HepG2 (cell line): ENCODE measurements around the gene SETD2. TPM values are rescaled to one million over a fixed set of nuclear protein-coding genes. Genes with fewer than 3 reads are reported as not detected.
A peak's percentile ranks its signal among the peaks of the same experiment; 100 is the strongest.

Experiments used
- ATAC-seq: fragments of 200-7000 bp; cut with Tn5 transposase; 3 replicates; pipeline ENCODE4 v1.9.1; 2020; ENCODE audit warnings: mild to moderate bottlenecking, moderate library complexity
- BruUV-seq: library from RNA; stranded (reverse); fragments of 400-500 nt; replicated peaks from 2 replicates; lab custom pipeline; 2021; lab: Mats Ljungman, UMichigan
- CTCF ChIA-PET: fragments of 300-600 bp; formaldehyde crosslinking; extraction: SDS; loops from one replicate; lab custom pipeline; 2021; ENCODE audit warnings: low total read pairs, inconsistent platforms, low intra/inter-chr PET ratio; lab: Yijun Ruan, JAX
- POLR2A ChIA-PET: fragments of 350-600 bp; sonication (Branson Sonifier 250); formaldehyde crosslinking; loops from one replicate; lab custom pipeline; 2020; ENCODE audit warnings: antibody characterized with exemption, inconsistent platforms; lab: Yijun Ruan, JAX
- DNase-seq: peaks from one replicate; pipeline ENCODE4 v3.0.0-alpha.2; 2015; ENCODE audit warnings: low spot score
- FAIRE-seq: peaks from 3 replicates; lab custom pipeline; 2011; peaks lifted over from hg19 to GRCh38; lab: Jason Lieb, UNC
- H2AFZ ChIP-seq: one replicate; pipeline ENCODE4 v1.6.1; 2011; ENCODE audit warnings: low read length, inconsistent platforms
- H3K27ac ChIP-seq: fragments of 300-600 bp; 3 replicates; pipeline ENCODE4 v1.8.0; 2011; ENCODE audit warnings: mixed run types, mild to moderate bottlenecking, mixed read lengths, low read length, inconsistent platforms; ENCODE audit not compliant: insufficient read depth; ENCODE audit errors: extremely low read length
- H3K27me3 ChIP-seq, 2 experiments: fragments of 200-600 bp in 1 of 2; 2 replicates in 1 of 2; 3 replicates in 1 of 2; pipeline versions ENCODE4 v1.6.0 to v1.8.0; 2011; ENCODE audit warnings: low read length in 2 of 2, mild to moderate bottlenecking in 2 of 2, moderate library complexity in 2 of 2, inconsistent platforms in 1 of 2; ENCODE audit not compliant: insufficient read depth in 2 of 2, control insufficient read depth in 1 of 2
- H3K36me3 ChIP-seq, 2 experiments: fragments of 200-600 bp in 1 of 2; replicated peaks in 1 of 2; 2 replicates in 1 of 2; 3 replicates in 1 of 2; pipeline versions ENCODE4 v1.5.1 to v1.8.0; 2011; ENCODE audit warnings: low read length in 2 of 2, inconsistent platforms in 1 of 2; ENCODE audit not compliant: insufficient read depth in 2 of 2, control insufficient read depth in 1 of 2
- H3K4me1 ChIP-seq: 2 replicates; pipeline ENCODE4 v1.5.1; 2012; ENCODE audit warnings: low read length, inconsistent platforms; ENCODE audit not compliant: insufficient read depth
- H3K4me2 ChIP-seq: 2 replicates; pipeline ENCODE4 v1.6.0; 2011; ENCODE audit warnings: low read depth, low read length, inconsistent platforms
- H3K4me3 ChIP-seq, 3 experiments: fragments of 200-600 bp in 1 of 3; sonication (generic), shearing (Covaris generic) in 1 of 3; replicated peaks in 1 of 3; 2 replicates each; pipeline ENCODE4 v1.5.1; 2011 to 2016; ENCODE audit warnings: low read length in 3 of 3, inconsistent platforms in 2 of 3, low read depth in 2 of 3, mild to moderate bottlenecking in 2 of 3, control low read depth in 1 of 3, mixed read lengths in 1 of 3; ENCODE audit not compliant: insufficient read depth in 1 of 3
- H3K79me2 ChIP-seq: one replicate; pipeline ENCODE4 v1.6.1; 2011; ENCODE audit warnings: low read length, inconsistent platforms; ENCODE audit not compliant: insufficient read depth
- H3K9ac ChIP-seq: 2 replicates; pipeline ENCODE4 v1.6.0; 2011; ENCODE audit warnings: mild to moderate bottlenecking, low read depth, low read length, inconsistent platforms; ENCODE audit not compliant: insufficient read depth
- H3K9me3 ChIP-seq: 2 replicates; pipeline ENCODE4 v1.5.1; 2012; ENCODE audit warnings: mild to moderate bottlenecking, low read length
- H4K20me1 ChIP-seq: 2 replicates; pipeline ENCODE4 v1.6.0; 2011; ENCODE audit warnings: inconsistent platforms, mild to moderate bottlenecking, low read length, moderate library complexity; ENCODE audit not compliant: insufficient read depth
- DNMT3B ChIP-seq: conservative IDR thresholded peaks from 2 replicates; pipeline ENCODE4 v1.6.1; 2016; ENCODE audit warnings: missing biosample characterization, control low read depth
- HCFC1 ChIP-seq: fragments of 150-350 bp; IDR thresholded peaks from 2 replicates; pipeline ENCODE4 v1.6.1; 2014; ENCODE audit warnings: low read depth, low read length
- MAFK ChIP-seq, 2 experiments: IDR thresholded peaks in 1 of 2; conservative IDR thresholded peaks in 1 of 2; 2 replicates each; pipeline ENCODE4 v1.6.1; 2011; ENCODE audit warnings: improper control_type of control experiment in 2 of 2, low read length in 2 of 2
- MXI1 ChIP-seq: IDR thresholded peaks from 3 replicates; pipeline ENCODE4 v1.6.1; 2012; ENCODE audit warnings: low read depth, low read length, inconsistent platforms, borderline replicate concordance
- POLR2AphosphoS5 ChIP-seq: IDR thresholded peaks from 2 replicates; pipeline ENCODE4 v1.6.1; 2012; ENCODE audit warnings: low read depth, low read length
- SKI ChIP-seq: fragments of 450-650 bp; IDR thresholded peaks from one replicate; pipeline ENCODE4 v1.6.1; 2018; ENCODE audit warnings: mild to moderate bottlenecking; ENCODE audit not compliant: partially characterized antibody
- ZBTB38 ChIP-seq: sonication (generic); formaldehyde crosslinking; IDR thresholded peaks from 2 replicates; pipeline ENCODE4 v1.5.1; 2020; ENCODE audit warnings: mild to moderate bottlenecking, missing genetic modification reagents
- ZNF143 ChIP-seq: sonication (generic); formaldehyde crosslinking; IDR thresholded peaks from 2 replicates; pipeline ENCODE4 v1.4.0; 2020; ENCODE audit warnings: missing genetic modification reagents
- ZNF660 ChIP-seq: sonication (generic); formaldehyde crosslinking; IDR thresholded peaks from 2 replicates; pipeline ENCODE4 v1.5.1; 2020; ENCODE audit warnings: mild to moderate bottlenecking, low read depth, missing genetic modification reagents, borderline replicate concordance
- ZSCAN22 ChIP-seq: sonication (generic); formaldehyde crosslinking; IDR thresholded peaks from 2 replicates; pipeline ENCODE4 v1.4.0; 2020; ENCODE audit warnings: mild to moderate bottlenecking, missing genetic modification reagents
- WGBS: methylation state at CpG from one replicate; pipeline ENCODE4 v1.1.6; 2017; ENCODE audit warnings: low lambda C conversion rate; 5-methylcytosine and 5-hydroxymethylcytosine counted together
- in situ Hi-C: cut with HindIII; loops from 2 replicates; pipeline ENCODE4 v1.10.0; 2017; ENCODE audit warnings: low pct_unique_long_range_greater_than_20kb; ENCODE audit not compliant: extremely low pct_ligation_motif_present
- intact Hi-C: fragments of 100-400 bp; cut with micrococcal nuclease; formaldehyde crosslinking; loops from one replicate; pipeline ENCODE4 v1.10.0; 2022; ENCODE audit not compliant: unreplicated experiment
- polyA plus RNA-seq, 8 experiments: library from polyadenylated mRNA; depleted of rRNA in 3 of 8; stranded (reverse) in 7 of 8; unstranded in 1 of 8; fragments of >200 nt; fragmentation: Illumina TruSeq in 4 of 8; extraction: Trizol in 4 of 8; gene quantifications; 2 replicates each; pipeline versions ENCODE4 v1.2.1 to v1.2.3, GENCODE V29; 2011 to 2016; ENCODE audit warnings: low read depth in 4 of 8, missing spikeins in 1 of 8, mixed read lengths in 1 of 8; ENCODE audit not compliant: insufficient read depth in 1 of 8
- total RNA-seq, 5 experiments: library from RNA; depleted of rRNA; stranded (reverse); fragments of >200 nt; fragmentation: Illumina TruSeq; extraction: Trizol; gene quantifications; 2 replicates each; pipeline ENCODE4 v1.2.3, GENCODE V29; 2016; ENCODE audit warnings: low read depth in 1 of 5
- TF ChIP-seq, protein P1 (sequence below): sonication (generic); formaldehyde crosslinking; IDR thresholded peaks from 2 replicates; pipeline ENCODE4 v1.5.1; 2020; ENCODE audit warnings: mild to moderate bottlenecking, moderate library complexity, missing genetic modification reagents
- TF ChIP-seq, protein P2 (sequence below): sonication (generic); formaldehyde crosslinking; IDR thresholded peaks from 2 replicates; pipeline ENCODE4 v1.4.0; 2020; ENCODE audit warnings: missing genetic modification reagents

The SETD2 gene
- total and polyA plus RNA-seq, 2 of the 13 experiments (the other 11 are each of a cell fraction or from before 2014, with no cell fraction given), result 14.2 to 24.2 TPM

DNA sequence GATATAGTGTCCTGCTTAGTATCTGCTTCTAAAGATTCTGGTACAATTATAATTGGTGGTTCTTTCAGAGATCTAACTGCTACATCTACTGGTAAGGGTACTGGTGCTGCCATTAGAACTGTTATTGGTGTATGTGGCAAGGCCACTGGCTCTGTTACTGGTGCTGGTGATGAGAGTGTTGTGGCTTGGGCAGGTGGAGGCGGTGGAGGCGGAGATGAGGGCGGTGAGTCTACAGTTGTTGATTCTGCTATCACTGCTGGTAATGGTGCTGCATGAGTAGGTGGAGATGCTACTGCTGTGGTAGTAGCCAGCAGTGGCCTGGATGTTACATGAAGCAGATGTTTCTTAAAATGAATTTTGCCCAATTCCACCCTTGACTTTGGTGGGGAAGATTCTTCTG lies 40.1 kb downstream of the SETD2 start:
- ChIA-PET POLR2A (no interaction called here), CTCF (no interaction called here)
- Histone ChIP-seq H3K9me3 (no peaks in the 10 kb centered on the region), H3K4me1 (peaks cover 23% of the 10 kb centered on the region), H3K79me2 (peaks cover 31% of the 10 kb centered on the region), H3K36me3 (peaks cover 18 to 61% of the 10 kb centered on the region in 2 experiments; a peak in 4 of 5 replicates), H4K20me1 (peaks cover 9% of the 10 kb centered on the region), H3K9ac (no peak overlapping the region), H3K27me3 (no peaks in the 10 kb centered on the region), H3K4me2 (no peak overlapping the region), H2AFZ (no peak overlapping the region), H3K4me3 (no peak overlapping the region), H3K27ac (no peak overlapping the region)
- intact Hi-C loops (no loop called here), in situ Hi-C loops (no loop called here)
- no peak for TF ChIP-seq HCFC1
- no peak for TF ChIP-seq SKI
- no peak for FAIRE-seq
- ATAC-seq, result no peak
- WGBS, result 100% methylated on average over 3 of the region's 3 CpGs
- BruUV-seq, result no TSS peak
- DNase-seq, result no peak

DNA sequence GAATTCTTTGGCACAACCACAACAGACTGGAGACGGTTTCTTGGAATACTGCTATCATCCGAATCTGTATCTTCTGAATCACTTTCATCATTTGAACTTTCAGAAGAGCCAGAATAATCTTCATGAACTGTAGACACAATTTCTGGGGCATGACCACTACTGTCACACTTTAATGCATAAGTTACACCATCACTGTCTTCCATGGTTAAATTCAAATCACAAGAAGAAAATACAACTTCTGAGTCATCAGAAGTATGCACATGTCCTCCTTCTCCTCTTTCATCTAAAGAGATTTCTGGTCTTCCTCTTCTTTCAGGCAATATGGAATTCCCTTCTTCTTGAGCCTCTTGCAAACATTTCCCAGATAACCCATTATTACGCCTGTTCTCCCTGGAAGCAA lies 42.5 kb downstream of the SETD2 start:
- Histone ChIP-seq H3K4me2 (no peak overlapping the region), H3K27ac (no peak overlapping the region), H3K27me3 (no peaks in the 10 kb centered on the region), H3K4me1 (peaks cover under 1% of the 10 kb centered on the region; the same call in 1 of the 2 replicates), H3K9ac (no peak overlapping the region), H3K4me3 (no peak overlapping the region), H3K9me3 (no peaks in the 10 kb centered on the region), H2AFZ (no peak overlapping the region), H3K36me3 (peaks cover 18 to 72% of the 10 kb centered on the region in 2 experiments), H3K79me2 (peaks cover 12% of the 10 kb centered on the region)
- ATAC-seq (no peak), FAIRE-seq (no peak), DNase-seq (no peak)
- CTCF ChIA-PET, result no interaction called here
- 94% methylated on average over 3 of the region's 3 CpGs for WGBS
- TSS peak; percentile 31 for BruUV-seq
- in situ Hi-C loops, result no loop called here
- TF ChIP-seq MXI1 (no peak), POLR2AphosphoS5 (no peak), ZSCAN22 (CRISPR knock-in tag) (no peak), ZNF660 (CRISPR knock-in tag) (no peak), ZNF143 (CRISPR knock-in tag) (no peak), ZBTB38 (CRISPR knock-in tag) (no peak), MAFK (conservative IDR thresholded peaks at IDR 0.05 in 1 of 2, IDR thresholded peaks at IDR 0.05 in 1 of 2; ENCODE audit: low read length in 2 of 2) (no peak), DNMT3B (CRISPR knock-in tag) (no peak)
- TF ChIP-seq, protein P1, sequence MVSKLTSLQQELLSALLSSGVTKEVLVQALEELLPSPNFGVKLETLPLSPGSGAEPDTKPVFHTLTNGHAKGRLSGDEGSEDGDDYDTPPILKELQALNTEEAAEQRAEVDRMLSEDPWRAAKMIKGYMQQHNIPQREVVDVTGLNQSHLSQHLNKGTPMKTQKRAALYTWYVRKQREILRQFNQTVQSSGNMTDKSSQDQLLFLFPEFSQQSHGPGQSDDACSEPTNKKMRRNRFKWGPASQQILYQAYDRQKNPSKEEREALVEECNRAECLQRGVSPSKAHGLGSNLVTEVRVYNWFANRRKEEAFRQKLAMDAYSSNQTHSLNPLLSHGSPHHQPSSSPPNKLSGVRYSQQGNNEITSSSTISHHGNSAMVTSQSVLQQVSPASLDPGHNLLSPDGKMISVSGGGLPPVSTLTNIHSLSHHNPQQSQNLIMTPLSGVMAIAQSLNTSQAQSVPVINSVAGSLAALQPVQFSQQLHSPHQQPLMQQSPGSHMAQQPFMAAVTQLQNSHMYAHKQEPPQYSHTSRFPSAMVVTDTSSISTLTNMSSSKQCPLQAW (CRISPR knock-in tag), result no peak
- TF ChIP-seq, protein P2, sequence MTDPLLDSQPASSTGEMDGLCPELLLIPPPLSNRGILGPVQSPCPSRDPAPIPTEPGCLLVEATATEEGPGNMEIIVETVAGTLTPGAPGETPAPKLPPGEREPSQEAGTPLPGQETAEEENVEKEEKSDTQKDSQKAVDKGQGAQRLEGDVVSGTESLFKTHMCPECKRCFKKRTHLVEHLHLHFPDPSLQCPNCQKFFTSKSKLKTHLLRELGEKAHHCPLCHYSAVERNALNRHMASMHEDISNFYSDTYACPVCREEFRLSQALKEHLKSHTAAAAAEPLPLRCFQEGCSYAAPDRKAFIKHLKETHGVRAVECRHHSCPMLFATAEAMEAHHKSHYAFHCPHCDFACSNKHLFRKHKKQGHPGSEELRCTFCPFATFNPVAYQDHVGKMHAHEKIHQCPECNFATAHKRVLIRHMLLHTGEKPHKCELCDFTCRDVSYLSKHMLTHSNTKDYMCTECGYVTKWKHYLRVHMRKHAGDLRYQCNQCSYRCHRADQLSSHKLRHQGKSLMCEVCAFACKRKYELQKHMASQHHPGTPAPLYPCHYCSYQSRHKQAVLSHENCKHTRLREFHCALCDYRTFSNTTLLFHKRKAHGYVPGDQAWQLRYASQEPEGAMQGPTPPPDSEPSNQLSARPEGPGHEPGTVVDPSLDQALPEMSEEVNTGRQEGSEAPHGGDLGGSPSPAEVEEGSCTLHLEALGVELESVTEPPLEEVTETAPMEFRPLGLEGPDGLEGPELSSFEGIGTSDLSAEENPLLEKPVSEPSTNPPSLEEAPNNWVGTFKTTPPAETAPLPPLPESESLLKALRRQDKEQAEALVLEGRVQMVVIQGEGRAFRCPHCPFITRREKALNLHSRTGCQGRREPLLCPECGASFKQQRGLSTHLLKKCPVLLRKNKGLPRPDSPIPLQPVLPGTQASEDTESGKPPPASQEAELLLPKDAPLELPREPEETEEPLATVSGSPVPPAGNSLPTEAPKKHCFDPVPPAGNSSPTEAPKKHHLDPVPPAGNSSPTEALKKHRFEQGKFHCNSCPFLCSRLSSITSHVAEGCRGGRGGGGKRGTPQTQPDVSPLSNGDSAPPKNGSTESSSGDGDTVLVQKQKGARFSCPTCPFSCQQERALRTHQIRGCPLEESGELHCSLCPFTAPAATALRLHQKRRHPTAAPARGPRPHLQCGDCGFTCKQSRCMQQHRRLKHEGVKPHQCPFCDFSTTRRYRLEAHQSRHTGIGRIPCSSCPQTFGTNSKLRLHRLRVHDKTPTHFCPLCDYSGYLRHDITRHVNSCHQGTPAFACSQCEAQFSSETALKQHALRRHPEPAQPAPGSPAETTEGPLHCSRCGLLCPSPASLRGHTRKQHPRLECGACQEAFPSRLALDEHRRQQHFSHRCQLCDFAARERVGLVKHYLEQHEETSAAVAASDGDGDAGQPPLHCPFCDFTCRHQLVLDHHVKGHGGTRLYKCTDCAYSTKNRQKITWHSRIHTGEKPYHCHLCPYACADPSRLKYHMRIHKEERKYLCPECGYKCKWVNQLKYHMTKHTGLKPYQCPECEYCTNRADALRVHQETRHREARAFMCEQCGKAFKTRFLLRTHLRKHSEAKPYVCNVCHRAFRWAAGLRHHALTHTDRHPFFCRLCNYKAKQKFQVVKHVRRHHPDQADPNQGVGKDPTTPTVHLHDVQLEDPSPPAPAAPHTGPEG (CRISPR knock-in tag), result no peak
- TF ChIP-seq, all 625 proteins: peak for 0
- intact Hi-C loops, result no loop called here
- H4K20me1 ChIP-seq, result 0 out of 2 replicates have a peak, but pooled peaks cover 2% of the 10 kb centered on the region
- POLR2A ChIA-PET, result no interaction called here
